ENCODE results near the gene VWA3A. TPM values are rescaled to one million over a fixed set of nuclear protein-coding genes. Genes with fewer than 3 reads are reported as not detected.

VWA3A gene
- total RNA-seq, 1 experiment from 2014 or later = not detected

- no peak overlapping the region for H3K27ac ChIP-seq (ENCODE audit: low read depth, low read length)
- TF ChIP-seq CEBPB (IDR thresholded peaks at IDR 0.05; ENCODE audit: low read depth) (no peak), POLR2AphosphoS5 (IDR thresholded peaks at IDR 0.05; ENCODE audit: low read depth, low read length) (no peak), POLR2A (IDR thresholded peaks at IDR 0.05; ENCODE audit: borderline replicate concordance, extremely low read depth, insufficient read depth, insufficient read length) (no peak), ATF3 (IDR thresholded peaks at IDR 0.05) (no peak)
- peaks cover 0 to 5% of the 10 kb centered on the region in 2 experiments; a peak in 1 of 4 replicates for H3K4me1 ChIP-seq (ENCODE audit: control insufficient read depth in 1 of 2, insufficient read depth in 2 of 2, low read length in 2 of 2)
- H4K20me1 ChIP-seq (ENCODE audit: insufficient read depth) = no peaks in the 10 kb centered on the region
- no peaks in the 10 kb centered on the region for H3K9me2 ChIP-seq (ENCODE audit: insufficient read depth)
- no peak overlapping the region for H3K4me3 ChIP-seq (replicated peaks in 1 of 2; ENCODE audit: low read depth in 1 of 2, low read length in 2 of 2)
- H3K4me2 ChIP-seq (ENCODE audit: low read length) = no peak overlapping the region
- no peak overlapping the region for H2AFZ ChIP-seq (ENCODE audit: low read depth, low read length, poor library complexity, severe bottlenecking)
- no TSS peak for BruUV-seq (replicated peaks)
- no peak for ATAC-seq
- POLR2A ChIA-PET = no interaction called here
- H3K9me3 ChIP-seq (ENCODE audit: control insufficient read depth in 1 of 2, insufficient read depth in 1 of 2, low read depth in 1 of 2, low read length in 2 of 2) = peaks cover 0 to 12% of the 10 kb centered on the region in 2 experiments; a peak in 3 of 4 replicates
- no peak for DNase-seq (ENCODE audit: low read depth, low spot score)
- no peak overlapping the region for H3K9ac ChIP-seq (ENCODE audit: low read length)
- CTCF ChIA-PET = interaction anchor here (1.5 to 2.6 kb wide), 2 partner anchors 12 to 123 kb away, joined by 5 to 18 read pairs; no protein-coding TSS in a partner anchor
- H3K27me3 ChIP-seq (ENCODE audit: insufficient read depth, low read length) = no peaks in the 10 kb centered on the region
- RAD21 ChIA-PET (ENCODE audit: low non-redundant PET in 1 of 2, low total read pairs in 2 of 2, uncharacterized antibody in 2 of 2, unreplicated experiment in 2 of 2) = no interaction called here
- intact Hi-C loops (cut with micrococcal nuclease) = no loop called here
- peaks cover 0 to 13% of the 10 kb centered on the region in 2 experiments; a peak in 2 of 4 replicates for H3K36me3 ChIP-seq (ENCODE audit: control insufficient read depth in 1 of 2, insufficient read depth in 2 of 2, low read length in 2 of 2)
- H3K79me2 ChIP-seq (ENCODE audit: insufficient read depth, low read length) = peaks cover 71% of the 10 kb centered on the region
Observed at GRCh38 chr16:22065252-22065651, 27.1 kb upstream of the VWA3A start.

- Histone ChIP-seq H3K27ac (ENCODE audit: low read depth, low read length) (no peak overlapping the region), H3K9me3 (ENCODE audit: control insufficient read depth in 1 of 2, insufficient read depth in 1 of 2, low read depth in 1 of 2, low read length in 2 of 2) (peaks cover 0 to 12% of the 10 kb centered on the region in 2 experiments; a peak in 3 of 4 replicates), H2AFZ (ENCODE audit: low read depth, low read length, poor library complexity, severe bottlenecking) (no peak overlapping the region), H3K4me1 (ENCODE audit: control insufficient read depth in 1 of 2, insufficient read depth in 2 of 2, low read length in 2 of 2) (peaks cover 0 to 4% of the 10 kb centered on the region in 2 experiments; a peak in 2 of 4 replicates), H3K9me2 (ENCODE audit: insufficient read depth) (no peaks in the 10 kb centered on the region), H3K9ac (ENCODE audit: low read length) (no peak overlapping the region), H3K79me2 (ENCODE audit: insufficient read depth, low read length) (peaks cover 75% of the 10 kb centered on the region; the same call in 1 of the 2 replicates), H3K27me3 (ENCODE audit: insufficient read depth, low read length) (no peaks in the 10 kb centered on the region), H3K4me3 (replicated peaks in 1 of 2; ENCODE audit: low read depth in 1 of 2, low read length in 2 of 2) (no peak overlapping the region), H3K4me2 (ENCODE audit: low read length) (no peak overlapping the region), H4K20me1 (ENCODE audit: insufficient read depth) (no peaks in the 10 kb centered on the region), H3K36me3 (ENCODE audit: control insufficient read depth in 1 of 2, insufficient read depth in 2 of 2, low read length in 2 of 2) (peaks cover 0 to 18% of the 10 kb centered on the region in 2 experiments; a peak in 2 of 4 replicates)
- CTCF ChIA-PET = interaction anchor here (1.0 to 1.4 kb wide), 2 partner anchors 13 to 73 kb away, joined by 3 read pairs; no protein-coding TSS in a partner anchor
- intact Hi-C loops (cut with micrococcal nuclease) = loop anchor here (2.0 kb wide), 1 partner anchor 20 kb away; no protein-coding TSS in a partner anchor
- no TSS peak for BruUV-seq (replicated peaks)
- POLR2A ChIA-PET = interaction anchor here (0.6 kb wide), 1 partner anchor 10 kb away, joined by 3 read pairs; no protein-coding TSS in a partner anchor
- TF ChIP-seq ATF3 (IDR thresholded peaks at IDR 0.05) (no peak), EGR1 (IDR thresholded peaks at IDR 0.05; ENCODE audit: low read depth) (no peak), YY1 (IDR thresholded peaks at IDR 0.05; ENCODE audit: extremely low read depth, insufficient replicate concordance, low read depth, low read length) (no peak), REST (IDR thresholded peaks at IDR 0.05; ENCODE audit: low read depth) (no peak), ZNF274 (IDR thresholded peaks at IDR 0.05; ENCODE audit: low read depth, low read length) (no peak), SIN3A (IDR thresholded peaks at IDR 0.05; ENCODE audit: low read depth) (no peak), EZH2phosphoT487 (IDR thresholded peaks at IDR 0.05; ENCODE audit: borderline replicate concordance) (no peak), POLR2A (IDR thresholded peaks at IDR 0.05; ENCODE audit: borderline replicate concordance, extremely low read depth, insufficient read depth, insufficient read length) (no peak), SP1 (IDR thresholded peaks at IDR 0.05; ENCODE audit: low read depth) (no peak), ELF1 (IDR thresholded peaks at IDR 0.05; ENCODE audit: borderline replicate concordance, low read depth) (no peak), MAX (IDR thresholded peaks at IDR 0.05) (no peak), SRF (IDR thresholded peaks at IDR 0.05; ENCODE audit: low read depth) (no peak)
- ATAC-seq = no peak
- DNase-seq (ENCODE audit: low read depth, low spot score) = no peak
- RAD21 ChIA-PET (ENCODE audit: low non-redundant PET in 1 of 2, low total read pairs in 2 of 2, uncharacterized antibody in 2 of 2, unreplicated experiment in 2 of 2) = no interaction called here
Observed at GRCh38 chr16:22070361-22071330, 21.7 kb upstream of the VWA3A start.

Measured in HCT116 (cell line).